Ovary (tissue), 10 donors: ENCODE results near the gene RHBDF1. TPM values are rescaled to one million over a fixed set of nuclear protein-coding genes. Genes with fewer than 3 reads are reported as not detected.

Experiments
- DNase-seq, 5 donors: peaks; one replicate each; pipeline ENCODE4 v3.0.0-alpha.2; 2019 to 2020
- H3K27ac ChIP-seq, 2 donors: fragments of 200-600 bp; one replicate each; pipeline versions ENCODE4 v1.5.1 to v1.8.0; 2019 to 2022
- H3K27me3 ChIP-seq: fragments of 200-600 bp; one replicate; pipeline ENCODE4 v1.8.0; 2022
- H3K36me3 ChIP-seq: fragments of 200-600 bp; sonication (generic); one replicate; pipeline ENCODE4 v1.5.1; 2019
- H3K4me1 ChIP-seq: one replicate; pipeline ENCODE4 v1.8.1; 2013; ENCODE audit warnings: mild to moderate bottlenecking, moderate library complexity; ENCODE audit not compliant: insufficient read depth
- H3K4me3 ChIP-seq: fragments of 200-600 bp; sonication (generic); one replicate; pipeline ENCODE4 v1.5.1; 2017
- H3K9me3 ChIP-seq, 2 donors: fragments of 200-600 bp in 1 of 2; sonication (generic) in 1 of 2; one replicate each; pipeline versions ENCODE4 v1.5.1 to v1.8.1; 2013 to 2019; ENCODE audit warnings: mild to moderate bottlenecking in 1 of 2, moderate library complexity in 1 of 2
- EP300 ChIP-seq: sonication (generic); formaldehyde crosslinking; IDR thresholded peaks from one replicate; pipeline ENCODE4 v1.6.1; 2017; ENCODE audit warnings: antibody characterized with exemption
- POLR2A ChIP-seq: fragments of 450-650 bp; IDR thresholded peaks from one replicate; pipeline ENCODE4 v1.6.1; 2017; ENCODE audit warnings: antibody characterized with exemption, mild to moderate bottlenecking, moderate library complexity
- WGBS, 3 donors: extraction: QIAGEN DNeasy Blood & Tissue Kit in 1 of 3; methylation state at CpG; one replicate each; pipeline versions ENCODE4 v1.1.5 to v1.1.7; 2013 to 2017; 5-methylcytosine and 5-hydroxymethylcytosine counted together
- intact Hi-C, 4 donors: fragments of 100-400 bp; cut with DNase I; formaldehyde crosslinking; loops; one replicate each; pipeline versions ENCODE4 v1.11.0 to v1.15.1; 2022 to 2023
- long read RNA-seq, 3 donors: library from polyadenylated mRNA in 2 of 3; unstranded in 2 of 3; transcript quantifications; one replicate each; pipeline ENCODE4 v2.0.0 and lab custom pipeline, GENCODE V29; 2021 to 2026
- polyA plus RNA-seq, 2 donors: library from polyadenylated mRNA; stranded (reverse); fragments of 200-250 nt in 1 of 2; fragments of 350-450 nt in 1 of 2; fragmentation: Illumina TruSeq in 1 of 2; extraction: RNeasy Lipid Tissue Mini Kit (QIAGEN cat#74804) in 1 of 2; gene quantifications; one replicate each; pipeline ENCODE4 v1.2.3, GENCODE V29; 2013 to 2014
- total RNA-seq, 7 donors: library from RNA; depleted of rRNA in 2 of 7; stranded (reverse); fragments of >200 nt in 2 of 7; fragmentation: NEBNext Ultra II Directional in 3 of 7; extraction: Animal tissue kit (Norgen Biotek cat#: 25700) in 3 of 7; gene quantifications; one replicate each; pipeline versions ENCODE4 v1.1.0 to v1.2.4, GENCODE V29; 2016 to 2023
- TF ChIP-seq, protein P1 (sequence below), 3 donors: fragments of 450-650 bp in 2 of 3; fragments of 200-600 bp in 1 of 3; IDR thresholded peaks; one replicate each; pipeline versions ENCODE4 v1.5.1 to v1.8.0; 2016 to 2022; ENCODE audit warnings: antibody characterized with exemption in 3 of 3, mild to moderate bottlenecking in 1 of 3
- donor health status: DM: no; HTN: no; CAD: no; lungs with moderate emphysema.
- donor health status: DM: no; HTN: no; CAD: no.
- donor health status: Bipolar disorder and iron deficiency.
- donor health status: DM: yes; HTN: yes; CAD: no.
- donor health status: DM: no; HTN: no; CAD: no.
- donor health status: DM: yes; HTN: yes; CAD: no.

Gene RHBDF1, protein sequence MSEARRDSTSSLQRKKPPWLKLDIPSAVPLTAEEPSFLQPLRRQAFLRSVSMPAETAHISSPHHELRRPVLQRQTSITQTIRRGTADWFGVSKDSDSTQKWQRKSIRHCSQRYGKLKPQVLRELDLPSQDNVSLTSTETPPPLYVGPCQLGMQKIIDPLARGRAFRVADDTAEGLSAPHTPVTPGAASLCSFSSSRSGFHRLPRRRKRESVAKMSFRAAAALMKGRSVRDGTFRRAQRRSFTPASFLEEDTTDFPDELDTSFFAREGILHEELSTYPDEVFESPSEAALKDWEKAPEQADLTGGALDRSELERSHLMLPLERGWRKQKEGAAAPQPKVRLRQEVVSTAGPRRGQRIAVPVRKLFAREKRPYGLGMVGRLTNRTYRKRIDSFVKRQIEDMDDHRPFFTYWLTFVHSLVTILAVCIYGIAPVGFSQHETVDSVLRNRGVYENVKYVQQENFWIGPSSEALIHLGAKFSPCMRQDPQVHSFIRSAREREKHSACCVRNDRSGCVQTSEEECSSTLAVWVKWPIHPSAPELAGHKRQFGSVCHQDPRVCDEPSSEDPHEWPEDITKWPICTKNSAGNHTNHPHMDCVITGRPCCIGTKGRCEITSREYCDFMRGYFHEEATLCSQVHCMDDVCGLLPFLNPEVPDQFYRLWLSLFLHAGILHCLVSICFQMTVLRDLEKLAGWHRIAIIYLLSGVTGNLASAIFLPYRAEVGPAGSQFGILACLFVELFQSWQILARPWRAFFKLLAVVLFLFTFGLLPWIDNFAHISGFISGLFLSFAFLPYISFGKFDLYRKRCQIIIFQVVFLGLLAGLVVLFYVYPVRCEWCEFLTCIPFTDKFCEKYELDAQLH
- total RNA-seq = 10 to 100 TPM; 22.6 to 76.0 (median 49.2) TPM
- 10 to 100 TPM; 10.9 to 52.8 TPM for polyA plus RNA-seq
- long read RNA-seq, donor 1, transcript RHBDF1-201 (18 exons, 2,992 nt) = major isoform, 15 of 127 reads
- long read RNA-seq, donor 1, partial matches to known transcripts = 77 of 127 reads
- long read RNA-seq, donor 1, other reads (novel, unspliced or antisense) = 35 of 127 reads
- long read RNA-seq, donor 2 = 0 reads
- long read RNA-seq, donor 3, transcript RHBDF1-201 (18 exons, 2,992 nt) = major isoform, 49 of 134 reads
- long read RNA-seq, donor 3, partial matches to known transcripts = 15 of 134 reads
- long read RNA-seq, donor 3, other reads (novel, unspliced or antisense) = 70 of 134 reads

DNA sequence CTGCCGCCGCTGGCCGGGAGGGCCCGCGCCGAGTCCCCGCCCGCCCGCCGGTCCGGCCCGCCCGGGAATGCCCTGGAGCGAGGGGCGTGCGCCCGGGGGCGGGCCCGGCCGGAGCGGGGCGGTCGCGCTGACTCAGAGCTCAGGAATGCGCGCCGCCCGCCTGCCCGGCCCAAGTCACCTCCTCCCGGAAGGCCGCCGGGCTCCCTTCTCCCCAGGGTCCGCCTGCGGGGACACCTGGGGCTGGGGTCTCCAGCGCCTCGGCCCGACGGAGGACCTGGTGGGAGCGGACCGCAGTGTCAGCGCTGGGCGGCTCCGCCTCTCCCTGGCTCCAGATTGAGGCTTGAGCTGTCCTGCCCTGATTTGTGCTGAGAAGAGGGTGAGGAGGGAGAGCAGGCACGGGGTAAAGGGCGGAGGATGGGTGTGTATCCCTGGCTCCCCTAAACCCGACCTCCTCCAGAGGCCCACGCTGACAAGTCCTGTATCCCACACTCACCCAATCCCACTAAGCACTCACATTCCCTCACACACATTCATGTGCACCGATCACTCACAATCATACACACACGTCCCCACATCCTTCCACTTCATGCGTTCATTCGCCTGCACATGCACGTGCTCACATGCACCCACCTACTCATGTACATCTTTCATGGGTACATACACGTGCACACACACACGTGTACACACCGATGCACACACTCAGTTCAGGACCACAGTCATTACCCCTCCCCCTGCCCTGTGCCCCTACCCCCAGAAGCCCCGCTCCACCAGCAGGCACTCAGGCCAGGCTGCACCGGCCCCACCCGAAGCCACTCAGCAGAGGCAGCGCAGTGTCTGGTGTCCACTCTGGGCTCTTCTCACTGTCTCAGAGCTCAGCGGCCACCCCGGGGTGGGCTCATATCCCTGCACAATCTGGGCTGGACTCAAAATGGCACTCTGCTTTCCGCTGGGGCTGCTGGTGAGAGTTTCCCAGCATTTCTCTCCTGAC, at the start of gene RHBDF1:
TSS of gene RHBDF1 (minus strand) at position 71 of the 988 bp plus-strand sequence. CDS start 7,616 bp downstream, outside the sequence.
- Histone ChIP-seq H3K4me1 (peaks cover 38% of the 10 kb centered on the region), H3K27me3 (no peaks in the 10 kb centered on the region), H3K36me3 (no peaks in the 10 kb centered on the region), H3K4me3 (peak within 1 kb of the TSS; percentile 53), H3K27ac (peak within 1 kb of the TSS; percentile 84 to 97), H3K9me3 (no peaks in the 10 kb centered on the region)
- peak; percentile 63 to 79 (median 71) for DNase-seq
- TF ChIP-seq, protein P1, sequence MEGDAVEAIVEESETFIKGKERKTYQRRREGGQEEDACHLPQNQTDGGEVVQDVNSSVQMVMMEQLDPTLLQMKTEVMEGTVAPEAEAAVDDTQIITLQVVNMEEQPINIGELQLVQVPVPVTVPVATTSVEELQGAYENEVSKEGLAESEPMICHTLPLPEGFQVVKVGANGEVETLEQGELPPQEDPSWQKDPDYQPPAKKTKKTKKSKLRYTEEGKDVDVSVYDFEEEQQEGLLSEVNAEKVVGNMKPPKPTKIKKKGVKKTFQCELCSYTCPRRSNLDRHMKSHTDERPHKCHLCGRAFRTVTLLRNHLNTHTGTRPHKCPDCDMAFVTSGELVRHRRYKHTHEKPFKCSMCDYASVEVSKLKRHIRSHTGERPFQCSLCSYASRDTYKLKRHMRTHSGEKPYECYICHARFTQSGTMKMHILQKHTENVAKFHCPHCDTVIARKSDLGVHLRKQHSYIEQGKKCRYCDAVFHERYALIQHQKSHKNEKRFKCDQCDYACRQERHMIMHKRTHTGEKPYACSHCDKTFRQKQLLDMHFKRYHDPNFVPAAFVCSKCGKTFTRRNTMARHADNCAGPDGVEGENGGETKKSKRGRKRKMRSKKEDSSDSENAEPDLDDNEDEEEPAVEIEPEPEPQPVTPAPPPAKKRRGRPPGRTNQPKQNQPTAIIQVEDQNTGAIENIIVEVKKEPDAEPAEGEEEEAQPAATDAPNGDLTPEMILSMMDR (IDR thresholded peaks at IDR 0.05) = no peak
- TF ChIP-seq POLR2A = no peak
- TF ChIP-seq EP300 = no peak
- intact Hi-C loops = no loop called here
- 22 to 42% (median 30%) methylated on average over 33 to 62 of the region's 62 CpGs for WGBS, 3 donors

DNA sequence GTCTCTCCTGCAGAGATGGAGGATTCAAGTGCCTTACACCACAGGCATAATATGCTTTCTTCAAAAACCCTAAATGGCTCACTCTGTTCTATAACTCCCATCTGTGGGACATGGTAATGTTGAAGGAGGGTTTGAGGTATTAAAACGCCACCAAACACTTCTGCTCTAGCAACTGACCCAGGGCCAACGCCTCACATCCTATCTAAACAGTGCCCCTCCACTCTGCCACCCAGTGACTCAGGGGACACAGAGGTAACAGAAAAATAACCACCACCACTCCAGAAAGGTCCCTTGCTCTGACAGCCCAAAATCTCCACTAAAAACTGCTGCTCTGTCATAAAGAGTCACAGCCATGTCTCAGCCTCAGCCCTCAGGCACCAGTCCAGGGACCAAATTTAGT, 48.3 kb upstream of the RHBDF1 start:
- no peak overlapping the region for H3K4me3 ChIP-seq
- H3K36me3 ChIP-seq = no peaks in the 10 kb centered on the region
- H3K4me1 ChIP-seq = no peaks in the 10 kb centered on the region
- no peak overlapping the region for H3K27ac ChIP-seq
- intact Hi-C loops = no loop called here
- no peaks in the 10 kb centered on the region for H3K27me3 ChIP-seq
- TF ChIP-seq, protein P1 (IDR thresholded peaks at IDR 0.05) = no peak
- TF ChIP-seq POLR2A (no peak), EP300 (no peak)
- H3K9me3 ChIP-seq = no peaks in the 10 kb centered on the region
- WGBS, 3 donors = 90 to 97% (median 93%) methylated on average over 2 of the region's 2 CpGs
- DNase-seq = no peak

DNA sequence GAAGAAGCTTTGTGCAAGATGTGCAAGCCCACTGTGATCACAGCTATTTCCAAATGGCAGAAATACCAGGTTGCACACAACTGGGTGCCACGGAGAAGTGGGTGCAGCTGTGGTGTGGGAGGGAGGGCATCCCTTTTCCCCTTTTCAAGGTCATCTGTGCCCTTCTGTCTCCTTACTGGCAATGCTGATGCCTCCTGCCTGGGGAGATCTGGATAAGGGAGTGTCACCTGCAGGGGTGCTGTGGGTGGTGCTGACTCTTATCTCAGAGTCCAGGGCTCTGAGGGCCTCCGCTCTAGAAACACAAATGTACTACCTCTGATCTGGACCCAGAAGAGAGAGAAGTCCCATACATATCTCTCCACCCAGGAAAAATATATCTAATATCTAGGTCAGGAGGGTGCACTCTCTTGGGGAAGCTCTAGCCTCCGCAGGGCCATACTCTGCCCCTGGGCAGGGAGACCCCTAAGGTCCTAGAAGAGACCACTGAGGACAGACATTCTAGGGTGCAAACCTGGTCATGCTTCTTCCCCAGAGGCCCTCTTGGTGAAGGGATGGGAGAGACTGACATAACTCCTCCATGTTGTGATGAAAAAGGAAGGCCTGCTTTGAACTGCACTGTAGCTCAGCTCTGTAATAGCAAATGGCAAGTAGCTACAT, 47.5 kb upstream of the RHBDF1 start:
- no peak for DNase-seq
- no peak overlapping the region for H3K4me3 ChIP-seq
- no peaks in the 10 kb centered on the region for H3K27me3 ChIP-seq
- WGBS, 3 donors = 81 to 88% (median 84%) methylated on average over 3 of the region's 3 CpGs
- no peaks in the 10 kb centered on the region for H3K36me3 ChIP-seq
- TF ChIP-seq POLR2A (no peak), EP300 (no peak)
- TF ChIP-seq, protein P1 (IDR thresholded peaks at IDR 0.05) = no peak
- no peaks in the 10 kb centered on the region for H3K4me1 ChIP-seq
- no peak overlapping the region for H3K27ac ChIP-seq
- intact Hi-C loops = no loop called here
- no peaks in the 10 kb centered on the region for H3K9me3 ChIP-seq
